Trophoblast cell (in vitro differentiated cells and primary cell): Measurements from ENCODE around the gene TUT1.

Experiments
- DNase-seq, 2 donors: peaks; one replicate each; pipeline ENCODE4 v3.0.0-alpha.2; 2016
- H2AFZ ChIP-seq: 2 replicates; pipeline ENCODE4 v1.6.1; 2013; ENCODE audit warnings: low read length, moderate library complexity, mild to moderate bottlenecking; ENCODE audit not compliant: insufficient read depth, poor library complexity
- H2AK5ac ChIP-seq: 2 replicates; pipeline ENCODE4 v1.6.1; 2013; ENCODE audit warnings: mild to moderate bottlenecking, low read length
- H2BK120ac ChIP-seq: 2 replicates; pipeline ENCODE4 v1.6.1; 2013; ENCODE audit warnings: low read length, mild to moderate bottlenecking, moderate library complexity; ENCODE audit not compliant: insufficient read depth, poor library complexity
- H2BK12ac ChIP-seq: 2 replicates; pipeline ENCODE4 v1.6.1; 2013; ENCODE audit warnings: mild to moderate bottlenecking, low read length, moderate library complexity
- H2BK5ac ChIP-seq: 2 replicates; pipeline ENCODE4 v1.6.1; 2013; ENCODE audit warnings: low read length, low read depth, moderate library complexity, mild to moderate bottlenecking; ENCODE audit not compliant: poor library complexity
- H3K14ac ChIP-seq: 2 replicates; pipeline ENCODE4 v1.6.1; 2013; ENCODE audit warnings: mild to moderate bottlenecking, low read length
- H3K18ac ChIP-seq: 2 replicates; pipeline ENCODE4 v1.6.1; 2013; ENCODE audit warnings: mild to moderate bottlenecking, low read length
- H3K23ac ChIP-seq: 2 replicates; pipeline ENCODE4 v1.6.1; 2013; ENCODE audit warnings: low read length
- H3K27ac ChIP-seq: 2 replicates; pipeline ENCODE4 v1.5.1; 2013; ENCODE audit warnings: low read depth, mild to moderate bottlenecking, inconsistent platforms, low read length, moderate library complexity
- H3K27me3 ChIP-seq: 2 replicates; pipeline ENCODE4 v1.6.1; 2013; ENCODE audit warnings: inconsistent platforms, mild to moderate bottlenecking, low read length, moderate library complexity; ENCODE audit not compliant: insufficient read depth
- H3K36me3 ChIP-seq, 2 experiments: 1 replicate in 1 of 2; 2 replicates in 1 of 2; pipeline ENCODE4 v1.6.1; 2013; ENCODE audit warnings: low read length in 2 of 2, mild to moderate bottlenecking in 2 of 2, moderate library complexity in 1 of 2; ENCODE audit not compliant: insufficient read depth in 2 of 2, control insufficient read depth in 1 of 2
- H3K4ac ChIP-seq: 2 replicates; pipeline ENCODE4 v1.6.1; 2013; ENCODE audit warnings: low read depth, mild to moderate bottlenecking, low read length, moderate library complexity
- H3K4me1 ChIP-seq, 2 experiments: 1 replicate in 1 of 2; 2 replicates in 1 of 2; pipeline ENCODE4 v1.6.1; 2013; ENCODE audit warnings: low read length in 2 of 2, mild to moderate bottlenecking in 2 of 2, moderate library complexity in 1 of 2; ENCODE audit not compliant: insufficient read depth in 2 of 2, control insufficient read depth in 1 of 2
- H3K4me2 ChIP-seq: 2 replicates; pipeline ENCODE4 v1.6.1; 2013; ENCODE audit warnings: inconsistent platforms, mild to moderate bottlenecking, low read length, moderate library complexity
- H3K4me3 ChIP-seq: 2 replicates; pipeline ENCODE4 v1.5.1; 2013; ENCODE audit warnings: mild to moderate bottlenecking, low read depth, low read length, inconsistent platforms
- H3K79me1 ChIP-seq: one replicate; pipeline ENCODE4 v1.6.1; 2013; ENCODE audit warnings: low read length
- H3K79me2 ChIP-seq: 2 replicates; pipeline ENCODE4 v1.6.1; 2013; ENCODE audit warnings: low read length, mild to moderate bottlenecking; ENCODE audit not compliant: control insufficient read depth, insufficient read depth, poor library complexity
- H3K9ac ChIP-seq: 2 replicates; pipeline ENCODE4 v1.6.1; 2013; ENCODE audit warnings: mild to moderate bottlenecking, low read length
- H3K9me3 ChIP-seq: 2 replicates; pipeline ENCODE4 v1.6.1; 2013; ENCODE audit warnings: low read depth, mild to moderate bottlenecking, control low read depth, inconsistent platforms, low read length; ENCODE audit not compliant: insufficient read depth
- H4K12ac ChIP-seq: 2 replicates; pipeline ENCODE4 v1.6.1; 2013; ENCODE audit warnings: low read depth, mild to moderate bottlenecking, low read length, moderate library complexity
- H4K8ac ChIP-seq: 2 replicates; pipeline ENCODE4 v1.6.1; 2013; ENCODE audit warnings: low read depth, mild to moderate bottlenecking, low read length, moderate library complexity
- H4K91ac ChIP-seq: one replicate; pipeline ENCODE4 v1.6.1; 2013; ENCODE audit warnings: low read depth, mild to moderate bottlenecking, low read length, moderate library complexity
- WGBS: extraction: QIAGEN DNeasy Blood & Tissue Kit; methylation state at CpG from one replicate; pipeline ENCODE4 v1.1.7; 2013; ENCODE audit warnings: missing lambda C conversion rate; ENCODE audit not compliant: insufficient read length, insufficient coverage; ENCODE audit errors: extremely low coverage; 5-methylcytosine and 5-hydroxymethylcytosine counted together

Gene TUT1

GRCh38 chr11:62600367-62601121 lies 9.2 kb upstream of the TUT1 start:
- Histone ChIP-seq H2BK12ac (no peak overlapping the region), H2BK120ac (peak overlapping the region; percentile 88), H4K12ac (peak overlapping the region; percentile 93), H2BK5ac (peak overlapping the region; percentile 86), H3K9me3 (no peaks in the 10 kb centered on the region), H3K23ac (no peak overlapping the region), H3K14ac (peak overlapping the region; percentile 97), H3K27ac (peak overlapping the region; percentile 96), H3K4me3 (peak overlapping the region; percentile 97), H4K8ac (peak overlapping the region; percentile 93), H3K4ac (peak overlapping the region; percentile 97), H3K79me1 (peaks cover 21% of the 10 kb centered on the region), H3K4me1 (peaks cover 10 to 13% of the 10 kb centered on the region in 2 experiments), H3K9ac (peak overlapping the region; percentile 98), H3K79me2 (peaks cover 11% of the 10 kb centered on the region), H4K91ac (peak overlapping the region; percentile 98), H3K27me3 (no peaks in the 10 kb centered on the region), H2AFZ (peak overlapping the region; percentile 51), H3K18ac (peak overlapping the region; percentile 96), H2AK5ac (peak overlapping the region; percentile 38), H3K36me3 (peaks cover 40 to 42% of the 10 kb centered on the region in 2 experiments), H3K4me2 (peak overlapping the region; percentile 63)
- WGBS: no CpG with 5 or more reads among the region's 26 CpGs
- peak in 1 of 2 donors; percentile 14 for DNase-seq

DNA sequence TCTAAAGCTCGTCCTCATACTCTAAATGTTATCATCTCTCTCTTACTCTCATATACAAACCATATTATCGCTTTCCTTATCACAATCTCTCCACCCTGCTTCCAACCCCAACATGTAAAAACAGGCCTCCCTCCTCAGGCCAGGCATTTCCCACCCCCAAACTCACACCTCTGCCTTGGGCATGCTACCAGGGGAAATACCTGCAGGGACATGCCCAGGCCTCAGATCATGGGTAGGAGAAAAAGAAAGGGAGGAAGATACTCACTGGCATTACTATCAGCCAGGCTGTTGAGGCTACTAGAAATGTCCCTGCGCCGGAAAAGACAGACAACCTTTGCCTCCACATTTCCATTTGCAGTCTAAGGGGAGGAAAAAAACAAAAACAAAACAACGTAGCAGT lies 8.6 kb upstream of the TUT1 start:
- peaks cover 11% of the 10 kb centered on the region for H3K79me2 ChIP-seq
- no peak overlapping the region for H3K4me3 ChIP-seq
- H3K79me1 ChIP-seq: peaks cover 21% of the 10 kb centered on the region
- H3K27ac ChIP-seq: no peak overlapping the region
- H3K9me3 ChIP-seq: no peaks in the 10 kb centered on the region
- H3K4me2 ChIP-seq: peak overlapping the region; percentile 63
- peak overlapping the region; percentile 12 for H3K14ac ChIP-seq
- no peak overlapping the region for H2BK12ac ChIP-seq
- no peak overlapping the region for H2AFZ ChIP-seq
- 100% methylated on average over 2 of the region's 5 CpGs for WGBS
- H3K27me3 ChIP-seq: no peaks in the 10 kb centered on the region
- H2BK5ac ChIP-seq: no peak overlapping the region
- no peak overlapping the region for H4K91ac ChIP-seq
- no peak overlapping the region for H2BK120ac ChIP-seq
- no peak for DNase-seq
- H3K23ac ChIP-seq: no peak overlapping the region
- peaks cover 41 to 44% of the 10 kb centered on the region in 2 experiments for H3K36me3 ChIP-seq
- H3K4ac ChIP-seq: peak overlapping the region; percentile 46
- H4K8ac ChIP-seq: no peak overlapping the region
- peak overlapping the region; percentile 2 for H3K9ac ChIP-seq
- peaks cover 10 to 13% of the 10 kb centered on the region in 2 experiments for H3K4me1 ChIP-seq
- H4K12ac ChIP-seq: no peak overlapping the region
- H3K18ac ChIP-seq: peak overlapping the region; percentile 4
- H2AK5ac ChIP-seq: no peak overlapping the region

GRCh38 chr11:62599069-62599696 lies 7.9 kb upstream of the TUT1 start:
- Histone ChIP-seq H3K23ac (no peak overlapping the region), H4K91ac (no peak overlapping the region), H3K4ac (no peak overlapping the region), H2AK5ac (no peak overlapping the region), H2BK120ac (no peak overlapping the region), H3K36me3 (peaks cover 46 to 51% of the 10 kb centered on the region in 2 experiments), H3K79me2 (peaks cover 11% of the 10 kb centered on the region), H3K9ac (no peak overlapping the region), H2BK12ac (no peak overlapping the region), H3K14ac (no peak overlapping the region), H3K4me3 (no peak overlapping the region), H3K18ac (no peak overlapping the region), H4K8ac (no peak overlapping the region), H3K4me2 (no peak overlapping the region), H2BK5ac (no peak overlapping the region), H3K9me3 (peaks cover under 1% of the 10 kb centered on the region), H3K79me1 (peaks cover 21% of the 10 kb centered on the region), H4K12ac (no peak overlapping the region), H2AFZ (no peak overlapping the region), H3K27ac (no peak overlapping the region), H3K4me1 (peaks cover 10 to 13% of the 10 kb centered on the region in 2 experiments), H3K27me3 (no peaks in the 10 kb centered on the region)
- DNase-seq: peak; percentile 63 to 68
- WGBS: 100% methylated on average over 3 of the region's 7 CpGs

DNA sequence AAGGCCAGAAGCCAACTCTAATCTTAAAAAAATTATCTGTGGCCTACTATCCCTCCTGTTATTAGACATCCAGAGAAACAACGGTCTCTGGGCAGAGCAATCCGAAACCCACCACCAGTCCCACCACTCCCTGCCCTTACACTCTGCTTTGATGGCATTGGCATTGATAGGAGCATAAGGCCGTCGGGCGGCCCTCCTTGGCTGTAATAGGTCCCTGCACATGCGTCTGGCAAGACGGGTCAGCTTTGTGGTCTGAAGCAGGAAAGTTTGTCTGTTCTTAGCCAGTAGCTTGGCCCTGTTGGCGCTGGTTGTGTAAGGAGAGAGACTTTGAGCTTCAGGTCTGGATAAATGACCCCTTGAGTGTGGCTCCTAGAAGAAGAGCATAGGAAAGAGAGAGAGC lies 3.8 kb upstream of the TUT1 start:
- Histone ChIP-seq H4K91ac (no peak overlapping the region), H2BK5ac (no peak overlapping the region), H2AFZ (no peak overlapping the region), H3K4ac (no peak overlapping the region), H2BK120ac (no peak overlapping the region), H3K4me1 (peaks cover 6 to 14% of the 10 kb centered on the region in 2 experiments), H3K9me3 (peaks cover 3% of the 10 kb centered on the region), H3K36me3 (peaks cover 50 to 63% of the 10 kb centered on the region in 2 experiments), H3K14ac (no peak overlapping the region), H3K4me2 (no peak overlapping the region), H3K79me1 (peaks cover 2% of the 10 kb centered on the region), H3K18ac (no peak overlapping the region), H2AK5ac (no peak overlapping the region), H3K79me2 (no peaks in the 10 kb centered on the region), H3K23ac (no peak overlapping the region), H4K8ac (no peak overlapping the region), H3K9ac (no peak overlapping the region), H3K27me3 (no peaks in the 10 kb centered on the region), H2BK12ac (no peak overlapping the region), H4K12ac (no peak overlapping the region), H3K4me3 (no peak overlapping the region), H3K27ac (no peak overlapping the region)
- DNase-seq: no peak
- no CpG with 5 or more reads among the region's 8 CpGs for WGBS
